UCSD-AML1 (cell line): ENCODE data around the gene DUSP5.
"Not testable (repeated sequence)": the region's sequence is repeated elsewhere in the genome, so short reads cannot be mapped to it uniquely, and the experiment has no call there.

Experiments used
- DNase-seq: peaks from one replicate; lab custom pipeline; 2025; ENCODE audit not compliant: unreplicated experiment; lab: John Stamatoyannopoulos, UW

DUSP5 gene

DNA sequence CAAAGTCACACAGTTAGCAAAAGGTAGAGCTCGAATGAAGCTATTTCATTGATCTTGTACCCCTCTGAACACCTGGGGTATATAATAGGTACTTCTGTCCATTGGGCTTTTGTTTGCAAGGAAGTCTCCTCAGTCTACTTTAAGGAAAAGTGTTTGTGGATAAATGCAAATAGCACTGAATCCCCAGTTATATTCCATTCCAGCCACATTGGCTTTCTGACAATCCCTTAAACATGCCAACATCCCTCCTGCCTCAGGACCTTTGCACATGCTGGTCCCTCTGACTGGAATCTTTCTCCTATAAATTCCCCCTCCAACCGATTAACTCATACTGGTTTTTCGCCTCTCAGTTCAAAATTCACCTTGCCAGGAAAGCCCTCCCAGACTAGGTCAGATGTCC is 17.1 kb downstream of the DUSP5 start:
- no peak for DNase-seq

DNA sequence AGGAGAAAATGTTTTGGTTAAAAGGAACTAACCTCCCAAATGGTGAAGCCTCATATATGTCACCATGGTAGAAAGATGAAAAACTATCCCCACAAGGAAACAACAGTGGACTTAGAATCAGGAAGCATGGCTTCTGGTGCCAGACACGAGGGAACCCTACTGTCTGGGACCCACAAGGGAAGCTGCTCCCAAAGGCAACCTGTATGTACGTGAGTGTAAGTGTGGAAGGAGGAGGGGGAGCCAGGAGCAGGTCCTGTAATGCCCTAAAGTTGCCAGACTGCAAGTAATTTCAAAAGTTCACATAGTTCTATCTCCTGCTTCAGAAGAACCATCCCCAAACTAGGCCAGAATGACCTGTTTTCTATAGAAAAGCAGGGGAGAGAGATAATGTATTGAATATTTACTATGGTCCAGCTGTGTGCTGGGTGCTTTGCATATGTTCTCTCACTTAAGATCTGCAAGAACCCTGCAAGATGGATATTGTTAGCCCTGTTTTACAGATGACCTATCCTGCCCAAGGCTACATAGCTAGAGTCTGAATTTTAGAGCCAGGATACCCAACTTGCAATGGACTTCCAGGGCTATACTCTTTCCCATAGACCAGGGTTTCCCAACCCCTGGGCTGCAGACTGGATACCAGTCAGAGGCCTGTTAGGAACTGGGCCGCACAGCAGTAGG is 19.2 kb downstream of the DUSP5 start:
- DNase-seq, result no peak

DNA sequence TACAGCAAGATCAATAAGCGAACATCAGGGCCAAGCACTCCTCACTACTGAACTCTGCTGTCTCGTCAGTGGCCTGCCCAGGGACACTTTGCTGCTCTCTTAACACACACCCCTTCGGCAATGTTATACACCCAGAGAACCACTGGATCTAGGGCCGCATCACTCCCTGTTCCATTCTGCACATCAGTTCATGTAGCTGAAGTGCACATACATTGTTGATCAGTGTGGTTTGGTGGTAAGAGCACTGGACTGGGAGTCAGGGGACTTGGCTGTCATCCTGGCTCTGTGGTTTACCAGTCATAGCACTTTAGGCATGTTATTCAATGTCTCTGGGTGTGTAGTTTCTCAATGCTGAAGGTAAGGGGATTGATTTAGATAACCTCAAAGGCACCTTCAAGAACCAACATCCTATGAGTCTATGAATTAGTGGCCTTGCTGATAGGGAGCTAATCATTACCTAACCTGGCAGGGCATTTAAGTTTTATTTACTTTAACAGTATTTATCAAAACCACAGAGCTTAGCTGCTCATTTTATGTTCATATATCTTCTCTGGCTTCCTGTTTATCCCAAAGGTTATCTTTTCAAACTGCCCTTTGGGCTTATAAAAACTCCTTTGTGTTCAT is 24.8 kb downstream of the DUSP5 start:
- DNase-seq, result no peak

DNA sequence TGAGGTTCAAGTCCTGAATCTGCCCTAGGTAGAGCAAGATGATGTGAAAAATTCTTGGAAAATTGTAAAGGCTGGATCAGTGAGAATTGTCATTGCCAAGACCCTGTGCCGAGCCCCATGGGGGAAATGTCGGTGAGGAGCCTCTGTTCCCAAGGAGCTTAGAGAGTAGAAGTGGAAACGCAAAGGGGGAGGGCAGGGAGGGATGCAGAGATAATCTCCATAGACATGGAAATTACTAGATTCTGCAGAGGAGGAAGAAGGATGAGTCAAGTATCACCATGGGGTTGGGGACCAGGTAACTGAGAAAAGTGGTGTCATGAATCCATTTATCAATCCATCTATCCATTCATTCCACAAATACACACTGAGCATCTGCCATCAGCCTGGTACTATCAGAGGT is 26.0 kb downstream of the DUSP5 start:
- DNase-seq, result no peak

DNA sequence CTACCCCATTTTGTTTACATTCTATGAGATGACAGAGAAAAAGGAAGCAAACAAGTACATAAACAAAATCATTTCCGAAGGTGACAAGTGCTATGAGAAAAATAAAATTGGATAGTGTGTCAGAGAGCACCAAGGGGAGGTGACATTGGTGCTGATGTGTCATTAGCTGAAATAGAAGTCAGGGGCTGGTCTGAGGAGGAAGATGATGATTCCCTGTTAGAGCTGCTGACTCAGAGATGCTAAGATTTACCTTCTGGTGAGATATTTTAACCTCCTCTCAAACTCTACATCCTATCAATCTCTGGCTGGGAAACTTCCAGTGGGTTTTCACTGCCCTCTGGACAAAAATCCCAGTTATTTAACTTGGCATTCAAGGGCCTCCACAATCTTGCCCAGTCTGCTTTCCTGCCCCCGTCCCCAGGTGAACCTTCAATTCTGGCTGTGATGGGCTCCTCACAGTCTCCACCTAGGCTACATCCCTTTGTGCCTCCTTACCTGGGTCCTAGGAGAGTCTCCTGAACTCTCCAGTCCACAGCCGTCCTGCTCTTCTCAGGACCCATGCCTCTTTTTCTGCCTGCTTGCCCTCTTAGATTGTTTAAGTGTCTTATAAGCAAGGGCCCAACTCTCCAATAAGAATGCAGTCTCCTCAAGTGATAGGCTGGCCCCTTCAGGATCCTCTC is 26.6 kb downstream of the DUSP5 start:
- no peak for DNase-seq

DNA sequence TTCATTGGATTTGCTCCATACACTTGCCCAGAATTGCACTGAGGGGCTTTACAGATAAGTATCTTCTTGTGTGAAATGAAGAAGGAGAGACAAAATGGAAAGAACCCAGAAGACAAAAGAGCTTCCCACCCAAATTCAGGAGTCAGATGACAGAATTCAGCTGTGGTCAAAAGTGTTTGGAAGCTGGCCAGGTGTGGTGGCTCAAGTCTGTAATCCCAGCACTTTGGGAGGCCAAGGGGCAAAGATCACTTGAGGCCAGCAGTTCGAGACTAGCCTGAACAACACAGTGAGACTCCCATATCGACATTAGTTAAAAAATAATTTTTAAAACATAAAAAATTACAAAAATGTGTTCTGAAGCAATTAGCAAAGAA is 27.1 kb downstream of the DUSP5 start:
- DNase-seq, result no peak

DNA sequence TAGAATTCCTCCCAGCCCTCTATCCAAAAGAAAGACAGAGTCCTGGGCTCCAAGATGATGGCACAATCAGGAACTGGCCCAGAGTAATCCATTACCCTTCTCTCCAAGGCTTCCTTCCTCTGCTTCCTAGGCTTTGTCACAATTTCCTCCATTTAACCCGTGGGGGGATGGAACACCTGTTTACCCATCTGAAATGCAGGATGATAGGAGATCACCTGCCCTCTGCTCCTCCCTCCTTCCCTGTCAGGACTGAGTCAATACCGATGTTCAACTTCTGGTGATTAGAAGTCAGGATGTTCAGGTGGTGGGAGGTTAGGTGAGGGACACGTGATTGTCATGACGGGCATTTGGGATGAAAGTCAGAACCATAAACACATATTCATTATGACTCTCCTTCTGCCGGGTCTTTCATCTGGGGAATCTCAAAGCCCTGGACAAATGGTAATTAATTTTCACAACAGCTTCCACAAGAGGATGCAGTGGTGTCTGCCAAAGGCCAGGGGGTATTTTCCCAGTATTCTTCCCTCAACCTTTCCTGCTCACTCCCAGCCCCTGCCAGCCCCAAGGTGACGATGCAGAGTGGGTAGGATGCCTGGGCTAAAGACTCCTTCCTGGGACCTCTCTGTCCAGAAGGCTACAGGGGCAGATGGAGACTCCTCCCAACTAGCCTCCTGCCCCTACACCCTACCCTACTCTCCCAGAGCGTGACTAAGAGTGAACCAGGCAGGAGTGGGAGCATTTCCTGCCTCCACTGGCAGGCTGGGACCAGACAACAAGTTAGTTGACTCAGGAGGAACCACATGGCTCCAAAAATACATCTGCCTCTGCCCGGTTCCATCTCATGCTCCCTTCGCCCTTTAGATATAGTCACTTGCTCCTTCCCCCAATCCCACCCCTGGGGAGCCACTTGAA is 27.9 kb downstream of the DUSP5 start:
- DNase-seq, result peak; percentile 38

DNA sequence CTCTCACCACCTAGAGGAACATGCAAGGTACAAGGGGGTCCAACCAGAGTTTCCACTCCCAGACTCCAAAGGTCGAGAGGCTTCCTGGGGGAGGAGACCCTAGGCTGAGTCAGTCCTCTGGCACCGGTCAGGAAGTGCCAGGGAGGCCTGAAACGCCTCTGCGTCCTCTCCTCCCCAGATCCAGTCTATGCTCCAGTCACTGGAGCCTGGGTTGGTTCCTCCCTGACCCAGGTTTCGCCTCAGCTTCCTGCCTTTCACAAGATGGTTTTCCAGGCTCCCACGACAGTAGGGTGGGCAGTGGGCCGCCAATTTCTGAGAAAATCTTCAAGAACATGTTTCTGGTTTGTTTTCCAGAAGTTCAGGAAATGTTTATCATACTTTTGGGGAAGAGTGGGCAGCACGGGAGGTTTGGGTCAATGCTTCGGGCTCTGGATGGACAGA is 30.0 kb downstream of the DUSP5 start:
- peak; percentile 44 for DNase-seq

DNA sequence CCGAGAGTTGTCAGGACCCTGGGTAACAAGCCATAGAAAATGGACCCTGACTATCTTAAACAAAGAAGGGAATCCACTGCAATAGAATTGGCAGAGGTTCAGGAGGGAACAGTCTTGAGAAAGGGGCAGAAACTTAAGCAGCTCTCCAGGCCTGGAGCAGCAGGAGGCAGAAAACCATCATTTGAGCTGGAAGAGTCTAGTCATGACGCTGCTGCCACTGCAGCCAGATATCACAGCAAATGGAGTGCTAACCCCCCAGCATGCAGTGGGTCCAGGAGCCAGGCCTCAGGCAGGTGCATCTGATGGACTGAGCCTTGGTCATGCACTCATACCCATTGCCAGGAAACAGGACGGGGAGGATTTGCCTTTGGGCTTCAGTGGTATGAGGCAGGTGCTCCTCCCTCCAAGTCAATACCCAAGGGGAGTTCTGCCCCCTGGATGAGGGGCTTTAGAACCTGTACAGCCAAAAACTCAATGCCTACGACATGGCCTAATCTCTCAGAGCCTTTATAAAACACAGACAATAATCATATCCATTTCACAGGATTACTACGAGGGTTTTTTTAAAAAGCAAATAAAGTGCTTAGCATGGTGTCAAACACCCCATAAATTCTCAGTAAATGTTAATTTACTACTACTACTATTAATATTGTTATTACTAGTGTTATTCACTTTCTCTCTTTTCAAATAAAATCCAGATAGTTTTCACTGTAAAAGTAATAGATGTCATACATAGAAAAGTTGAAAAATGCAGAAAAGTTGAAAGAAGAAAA is 30.7 kb downstream of the DUSP5 start:
- DNase-seq, result no peak

DNA sequence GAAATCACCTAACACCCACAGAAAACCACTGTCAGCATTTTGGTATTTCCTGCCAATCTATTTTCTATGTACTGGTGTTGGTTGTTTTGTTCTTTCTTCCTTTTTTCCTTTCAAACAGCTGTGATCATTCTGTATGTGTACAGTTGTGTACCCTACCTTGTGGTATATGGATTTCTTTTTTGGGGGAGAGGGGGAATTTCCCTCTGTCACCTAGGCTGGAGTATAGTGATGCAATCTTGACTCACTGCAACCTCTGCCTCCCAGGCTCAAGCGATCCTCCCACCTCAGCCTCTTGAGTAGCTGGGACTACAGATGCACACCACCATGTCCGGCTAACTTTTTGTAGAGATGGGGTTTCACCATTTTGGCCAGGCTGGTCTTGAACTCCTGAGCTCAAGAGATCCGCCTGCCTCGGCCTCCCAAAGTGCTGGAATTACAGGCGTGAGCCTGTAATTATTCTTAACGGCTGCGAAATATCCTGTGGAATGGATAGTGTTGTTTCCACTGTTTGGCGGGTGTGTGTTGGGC is 31.4 kb downstream of the DUSP5 start:
- DNase-seq, result not testable (repeated sequence)

DNA sequence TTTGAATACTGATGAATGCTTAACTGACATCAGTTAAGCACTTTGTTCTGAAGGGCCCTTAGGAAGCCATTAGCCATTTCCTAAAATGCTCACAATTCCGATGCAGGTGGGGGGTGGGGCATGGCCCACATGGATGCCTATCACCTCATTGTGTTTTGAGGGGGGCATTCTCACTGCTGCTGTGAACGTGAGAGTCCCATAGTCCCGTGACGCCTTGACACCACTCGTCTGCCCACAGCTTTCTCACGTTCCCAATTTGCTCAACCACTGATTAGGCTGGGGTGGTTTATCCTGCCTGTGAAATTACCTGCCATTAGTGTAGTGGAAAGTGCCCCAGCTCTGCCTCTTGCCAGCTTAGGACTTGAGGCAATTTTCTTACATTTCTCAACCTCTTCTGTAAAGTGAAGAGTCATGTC is 31.9 kb downstream of the DUSP5 start:
- DNase-seq, result no peak

DNA sequence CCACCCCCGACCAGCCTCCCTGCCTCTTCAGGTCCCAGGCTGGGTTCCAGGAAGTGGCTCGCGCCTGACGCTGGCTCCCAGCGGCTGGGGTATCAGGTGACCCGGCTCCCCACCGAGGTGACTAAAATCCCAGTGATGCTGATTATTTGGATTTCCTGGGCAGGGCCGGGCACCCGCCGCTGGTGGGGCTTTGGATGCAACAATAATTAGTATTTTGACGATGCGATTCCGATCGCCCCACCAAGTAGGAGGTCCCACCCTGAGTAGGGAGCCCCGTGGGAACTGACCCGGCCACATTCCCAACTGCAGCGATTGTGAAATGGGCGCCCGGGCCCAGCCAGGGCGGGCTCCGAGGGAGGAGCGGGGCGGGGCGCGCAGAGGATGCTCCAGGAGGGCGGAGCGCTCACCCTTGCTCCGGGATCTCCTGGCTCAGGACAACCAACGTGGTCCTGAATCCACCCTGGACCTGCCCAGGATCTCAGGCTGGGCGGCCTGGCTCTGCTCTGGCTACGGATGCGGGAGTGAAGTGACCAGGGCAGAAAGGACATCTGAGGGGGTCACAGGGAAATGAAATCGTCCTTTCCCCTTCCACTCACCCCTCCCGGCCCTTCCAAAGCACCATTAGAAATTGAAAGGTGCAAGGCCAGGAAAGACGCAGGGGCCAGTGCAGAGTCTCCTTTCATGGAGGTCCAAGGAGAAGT is 32.6 kb downstream of the DUSP5 start:
- no peak for DNase-seq

DNA sequence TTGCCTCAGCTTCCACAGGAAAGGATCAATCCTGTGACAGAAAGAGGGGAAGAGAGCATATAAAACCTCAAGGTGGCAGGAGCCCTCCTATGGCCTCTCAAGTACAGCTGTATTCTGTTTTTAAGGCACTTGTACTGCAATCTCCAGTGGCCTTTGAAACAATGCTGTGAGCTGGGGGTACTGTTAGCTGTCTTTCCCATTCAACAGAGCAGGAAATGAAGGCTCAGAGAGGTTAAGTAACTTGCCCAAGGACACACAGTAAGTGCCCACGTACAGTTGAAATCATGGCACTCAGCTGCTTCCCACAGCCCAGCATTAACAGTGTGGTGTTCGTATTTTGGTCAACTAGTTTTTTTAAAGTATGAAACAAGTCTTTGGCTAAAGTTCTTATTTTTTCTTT is 34.0 kb downstream of the DUSP5 start:
- DNase-seq, result no peak

DNA sequence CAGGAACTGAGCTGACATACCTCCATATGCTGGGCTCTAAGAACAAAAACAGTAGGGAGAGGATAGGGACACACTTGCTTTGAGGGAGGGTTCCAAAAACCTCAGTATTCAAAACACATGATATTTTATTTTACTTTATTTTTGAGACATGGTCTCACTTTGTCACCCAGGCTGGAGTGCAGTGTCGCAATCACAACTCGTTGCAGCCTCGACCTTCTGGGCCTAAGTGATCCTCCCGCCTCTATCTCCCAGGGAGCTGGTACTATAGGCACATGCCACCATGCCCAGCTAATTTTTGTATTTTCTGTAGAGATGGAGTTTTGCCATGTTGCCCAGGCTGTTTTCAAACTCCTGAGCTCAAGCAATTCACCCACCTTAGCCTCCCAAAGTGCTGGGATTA is 34.9 kb downstream of the DUSP5 start:
- not testable (repeated sequence) for DNase-seq

DNA sequence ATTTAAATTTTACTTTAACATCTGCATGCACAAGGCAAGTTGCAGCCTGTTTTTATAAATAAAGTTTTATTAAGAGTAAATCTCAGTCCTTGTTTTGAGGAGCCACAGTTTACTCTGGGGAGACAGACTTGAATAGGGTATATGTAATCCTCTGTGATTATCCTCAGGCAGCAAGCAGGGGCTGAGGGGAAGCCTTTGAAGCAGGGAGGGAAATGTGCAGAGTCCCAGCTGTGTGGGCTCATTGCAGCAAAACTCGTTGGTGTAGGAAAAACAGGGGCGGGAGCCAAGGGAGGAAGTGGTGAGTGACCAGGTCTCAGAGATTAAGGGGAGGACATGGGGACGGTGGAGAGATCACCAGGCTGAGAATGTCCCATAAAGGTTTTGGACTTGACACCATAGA is 35.4 kb downstream of the DUSP5 start:
- DNase-seq, result peak; percentile 39

DNA sequence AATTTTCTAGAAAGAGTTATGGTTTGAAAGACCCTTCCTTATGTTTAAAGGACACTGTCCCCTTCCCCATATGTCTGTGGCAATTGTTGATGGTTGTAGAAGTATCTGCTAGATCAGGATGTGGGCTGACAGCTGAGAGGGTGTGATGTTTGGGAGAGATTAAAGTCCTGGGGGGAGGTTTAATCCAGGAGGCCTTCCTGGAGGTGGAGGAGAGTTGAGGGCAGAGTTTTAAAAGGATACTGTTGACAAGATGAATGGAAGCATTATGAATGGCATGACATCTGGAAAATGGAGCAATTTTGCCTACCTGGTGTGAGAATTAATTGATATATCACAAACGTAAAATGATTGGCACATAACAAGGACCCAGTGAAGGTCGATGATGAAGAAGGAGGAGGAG is 36.9 kb downstream of the DUSP5 start:
- no peak for DNase-seq

DNA sequence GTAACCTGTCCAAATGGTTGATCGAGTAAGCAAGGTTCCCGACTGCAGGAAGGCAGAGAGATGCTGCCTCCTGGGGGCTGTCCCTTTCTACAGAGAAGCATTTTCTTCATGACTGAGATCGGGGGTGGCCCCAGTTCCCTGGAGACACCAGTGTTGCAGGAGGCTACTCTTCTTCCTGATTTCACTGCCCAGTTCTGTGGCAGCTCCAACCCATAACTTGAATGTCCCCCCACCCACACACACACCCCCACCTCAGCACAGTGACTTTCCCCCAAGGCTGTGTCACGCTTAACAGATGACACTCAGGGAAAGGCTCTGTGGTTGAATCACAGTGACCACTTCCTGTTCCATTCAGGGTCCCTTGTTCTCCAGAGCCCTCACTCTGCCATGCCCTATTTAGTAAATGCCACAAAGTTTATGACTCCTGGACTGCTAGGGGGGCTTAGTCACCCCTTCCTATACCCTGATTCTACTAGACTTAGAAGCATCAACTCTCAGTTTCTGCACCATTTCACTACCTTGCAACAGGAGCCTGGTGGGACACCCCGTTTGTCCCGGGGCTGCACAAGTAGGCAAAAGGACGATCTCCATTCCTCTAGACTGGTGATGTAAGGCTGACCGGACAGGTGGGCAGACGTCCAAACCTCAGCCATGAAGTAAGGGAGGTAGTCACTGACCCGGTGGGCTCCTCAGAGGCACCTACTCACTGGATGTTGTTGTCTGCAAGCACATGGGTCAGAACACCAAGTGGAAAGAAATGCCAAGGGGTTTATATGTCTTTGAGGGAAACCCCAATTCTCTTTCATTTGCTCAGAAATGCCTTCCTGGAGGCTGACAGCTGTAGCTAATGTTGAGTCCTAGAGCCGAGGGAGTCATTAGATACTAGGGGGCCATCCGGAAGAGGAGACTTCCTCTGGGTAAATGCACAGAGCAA is 38.5 kb downstream of the DUSP5 start:
- peak; percentile 46 for DNase-seq

DNA sequence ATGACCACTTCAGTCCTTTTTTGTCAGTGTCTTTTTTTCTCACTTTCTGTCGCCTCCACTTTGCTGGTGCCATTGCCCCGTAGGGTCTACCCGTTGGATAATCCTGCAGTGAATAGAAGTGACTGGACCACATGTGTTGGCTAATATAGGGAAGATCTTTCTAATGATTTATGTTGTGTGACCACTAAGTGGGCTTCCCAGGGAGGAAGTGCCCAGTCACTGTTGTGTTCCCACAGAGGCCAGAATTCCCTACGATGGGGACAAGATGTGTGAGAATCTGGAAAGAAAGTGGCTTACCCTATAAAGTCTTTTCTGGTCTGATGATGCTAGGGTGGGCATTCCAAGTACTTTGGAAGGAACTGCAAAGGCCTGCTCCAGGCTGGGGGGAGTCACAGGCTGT is 41.4 kb downstream of the DUSP5 start:
- no peak for DNase-seq

DNA sequence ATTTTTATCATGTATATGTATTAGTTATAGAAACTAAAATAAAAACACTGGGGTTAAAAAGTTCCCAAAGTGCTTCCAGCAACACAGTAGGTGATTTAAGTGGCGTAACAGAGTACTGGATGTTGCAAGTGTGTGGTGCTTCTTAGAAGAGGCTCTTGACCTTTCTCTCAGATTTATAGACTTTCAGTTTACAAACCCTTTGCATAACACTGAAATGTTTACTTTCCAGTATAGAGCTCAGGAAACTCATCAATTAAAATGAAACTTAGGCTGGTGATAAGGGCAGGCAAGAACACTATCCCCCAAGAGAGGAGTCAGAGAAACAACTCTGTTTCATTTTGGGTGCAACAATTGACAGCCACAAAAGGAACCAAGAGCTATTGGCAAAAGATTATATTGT is 42.3 kb downstream of the DUSP5 start:
- no peak for DNase-seq
